Transverse colon (tissue), 4 donors: Measurements from ENCODE around the gene NCOA1.

ENCODE experiments used
- EP300 ChIP-seq: sonication (generic); formaldehyde crosslinking; IDR thresholded peaks from one replicate; pipeline ENCODE4 v1.6.1; 2017; ENCODE audit warnings: antibody characterized with exemption, low read depth
- POLR2A ChIP-seq: fragments of 450-650 bp; IDR thresholded peaks from one replicate; pipeline ENCODE4 v1.6.1; 2016; ENCODE audit warnings: antibody characterized with exemption, mild to moderate bottlenecking, moderate library complexity
- POLR2AphosphoS5 ChIP-seq, 3 donors: sonication (generic); formaldehyde crosslinking; IDR thresholded peaks; one replicate each; pipeline ENCODE4 v1.6.1; 2016; ENCODE audit warnings: antibody characterized with exemption in 3 of 3
- TF ChIP-seq, protein P1 (sequence below), 5 experiments: fragments of 200-600 bp in 3 of 5; fragments of 450-650 bp in 2 of 5; sonication (generic) in 3 of 5; IDR thresholded peaks; 1 replicate in 2 of 5; 2 replicates in 3 of 5; pipeline ENCODE4 v1.5.1; 2016 to 2017; ENCODE audit warnings: antibody characterized with exemption in 5 of 5, inconsistent platforms in 3 of 5, mild to moderate bottlenecking in 2 of 5, moderate library complexity in 1 of 5

DNA sequence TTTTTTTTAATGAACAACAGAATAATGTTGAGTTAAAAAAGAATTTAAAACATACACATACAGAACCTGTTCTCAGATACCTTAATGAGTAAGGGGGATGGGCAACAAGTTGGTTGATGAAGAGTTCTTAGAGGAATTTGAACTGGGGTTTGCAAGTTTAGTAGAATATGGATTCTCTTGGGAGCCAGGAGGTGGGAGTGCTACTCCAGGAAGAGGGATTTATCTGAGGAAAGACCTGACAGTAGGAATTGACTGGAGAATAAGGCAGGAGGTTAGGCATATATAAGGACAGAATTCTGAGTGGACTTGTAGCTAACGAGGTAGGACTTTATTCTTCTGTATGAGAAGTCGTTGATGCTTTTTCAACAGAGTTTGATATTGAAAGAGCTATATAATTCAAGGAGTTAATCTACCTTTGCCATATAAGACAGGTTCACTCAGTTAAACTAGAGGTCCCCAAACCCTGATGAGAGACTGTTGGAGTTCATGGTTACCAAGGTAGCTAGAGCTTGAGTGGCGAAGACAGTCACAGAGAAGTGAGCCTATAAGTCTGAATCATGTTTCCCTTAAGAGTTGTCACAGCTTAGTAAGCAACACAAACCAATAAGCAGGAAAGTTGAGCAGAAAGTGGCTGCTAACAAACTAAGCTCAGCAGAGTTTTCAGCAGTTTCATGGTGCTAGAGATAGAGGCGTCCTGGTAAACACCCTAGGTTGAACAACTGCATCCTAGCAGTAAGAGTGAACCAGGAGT lies 88.2 kb downstream of the NCOA1 start:
- TF ChIP-seq POLR2A (no peak), POLR2AphosphoS5 (IDR thresholded peaks at IDR 0.05) (no peak), EP300 (no peak)
- TF ChIP-seq, protein P1, sequence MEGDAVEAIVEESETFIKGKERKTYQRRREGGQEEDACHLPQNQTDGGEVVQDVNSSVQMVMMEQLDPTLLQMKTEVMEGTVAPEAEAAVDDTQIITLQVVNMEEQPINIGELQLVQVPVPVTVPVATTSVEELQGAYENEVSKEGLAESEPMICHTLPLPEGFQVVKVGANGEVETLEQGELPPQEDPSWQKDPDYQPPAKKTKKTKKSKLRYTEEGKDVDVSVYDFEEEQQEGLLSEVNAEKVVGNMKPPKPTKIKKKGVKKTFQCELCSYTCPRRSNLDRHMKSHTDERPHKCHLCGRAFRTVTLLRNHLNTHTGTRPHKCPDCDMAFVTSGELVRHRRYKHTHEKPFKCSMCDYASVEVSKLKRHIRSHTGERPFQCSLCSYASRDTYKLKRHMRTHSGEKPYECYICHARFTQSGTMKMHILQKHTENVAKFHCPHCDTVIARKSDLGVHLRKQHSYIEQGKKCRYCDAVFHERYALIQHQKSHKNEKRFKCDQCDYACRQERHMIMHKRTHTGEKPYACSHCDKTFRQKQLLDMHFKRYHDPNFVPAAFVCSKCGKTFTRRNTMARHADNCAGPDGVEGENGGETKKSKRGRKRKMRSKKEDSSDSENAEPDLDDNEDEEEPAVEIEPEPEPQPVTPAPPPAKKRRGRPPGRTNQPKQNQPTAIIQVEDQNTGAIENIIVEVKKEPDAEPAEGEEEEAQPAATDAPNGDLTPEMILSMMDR (IDR thresholded peaks at IDR 0.05) = no peak
